H9 (cell line): ENCODE data around the gene CA12. TPM values are rescaled to one million over a fixed set of nuclear protein-coding genes. Genes with fewer than 3 reads are reported as not detected.

Experiments
- DNase-seq: peaks from one replicate; pipeline ENCODE4 v3.0.0-alpha.2; 2017
- H2AFZ ChIP-seq: one replicate; pipeline ENCODE4 v1.6.1; 2013; ENCODE audit warnings: mild to moderate bottlenecking, low read length, control low read depth, moderate library complexity
- H2AK5ac ChIP-seq: 2 replicates; pipeline ENCODE4 v1.6.1; 2013; ENCODE audit warnings: low read length, control low read depth, mixed read lengths; ENCODE audit not compliant: insufficient read length
- H2BK120ac ChIP-seq: one replicate; pipeline ENCODE4 v1.6.1; 2013; ENCODE audit warnings: low read depth, mild to moderate bottlenecking, low read length, control low read depth, inconsistent platforms; ENCODE audit not compliant: poor library complexity, severe bottlenecking
- H2BK12ac ChIP-seq: 2 replicates; pipeline ENCODE4 v1.6.1; 2013; ENCODE audit warnings: low read length, control low read depth, mixed read lengths, low read depth; ENCODE audit not compliant: insufficient read length
- H2BK15ac ChIP-seq: 2 replicates; pipeline ENCODE4 v1.6.1; 2013; ENCODE audit warnings: low read depth, low read length, control low read depth
- H2BK20ac ChIP-seq: one replicate; pipeline ENCODE4 v1.6.1; 2013; ENCODE audit warnings: low read depth, mild to moderate bottlenecking, low read length, control low read depth, inconsistent platforms; ENCODE audit not compliant: poor library complexity, severe bottlenecking
- H2BK5ac ChIP-seq: 2 replicates; pipeline ENCODE4 v1.6.1; 2013; ENCODE audit warnings: low read length, control low read depth, mixed read lengths; ENCODE audit not compliant: insufficient read length
- H3K14ac ChIP-seq: 2 replicates; pipeline ENCODE4 v1.6.1; 2013; ENCODE audit warnings: low read length, control low read depth; ENCODE audit not compliant: insufficient read depth
- H3K18ac ChIP-seq: 2 replicates; pipeline ENCODE4 v1.6.1; 2013; ENCODE audit warnings: low read depth, mild to moderate bottlenecking, mixed read lengths, low read length, control low read depth; ENCODE audit not compliant: insufficient read length
- H3K23ac ChIP-seq: 2 replicates; pipeline ENCODE4 v1.6.1; 2013; ENCODE audit warnings: low read length, control low read depth, mixed read lengths, low read depth; ENCODE audit not compliant: insufficient read length
- H3K23me2 ChIP-seq: 2 replicates; pipeline ENCODE4 v1.6.1; 2013; ENCODE audit warnings: low read depth, mild to moderate bottlenecking, mixed read lengths, low read length, control low read depth; ENCODE audit not compliant: insufficient read length, poor library complexity, severe bottlenecking
- H3K27ac ChIP-seq: 2 replicates; pipeline ENCODE4 v1.5.1; 2013; ENCODE audit warnings: low read length, control low read depth, mixed read lengths, low read depth; ENCODE audit not compliant: insufficient read length
- H3K27me3 ChIP-seq: 2 replicates; pipeline ENCODE4 v1.6.1; 2013; ENCODE audit warnings: low read length, control low read depth, inconsistent platforms; ENCODE audit not compliant: insufficient read depth
- H3K4ac ChIP-seq: 2 replicates; pipeline ENCODE4 v1.6.1; 2013; ENCODE audit warnings: low read depth, mild to moderate bottlenecking, control low read depth, inconsistent platforms, low read length, moderate library complexity
- H3K4me1 ChIP-seq: 2 replicates; pipeline ENCODE4 v1.6.1; 2013; ENCODE audit warnings: low read length, control low read depth, inconsistent platforms; ENCODE audit not compliant: insufficient read depth
- H3K4me2 ChIP-seq: 2 replicates; pipeline ENCODE4 v1.6.1; 2013; ENCODE audit warnings: low read length, control low read depth, mixed read lengths; ENCODE audit not compliant: insufficient read length, insufficient read depth
- H3K56ac ChIP-seq: 2 replicates; pipeline ENCODE4 v1.6.1; 2013; ENCODE audit warnings: low read depth, mild to moderate bottlenecking, mixed read lengths, low read length, control low read depth; ENCODE audit not compliant: insufficient read length
- H3K79me1 ChIP-seq: 2 replicates; pipeline ENCODE4 v1.6.1; 2013; ENCODE audit warnings: low read depth, mild to moderate bottlenecking, moderate library complexity, low read length, control low read depth, inconsistent platforms; ENCODE audit not compliant: insufficient read depth, poor library complexity, severe bottlenecking
- H3K79me2 ChIP-seq: 2 replicates; pipeline ENCODE4 v1.6.1; 2013; ENCODE audit warnings: low read length, control low read depth, inconsistent platforms; ENCODE audit not compliant: insufficient read depth
- H3K9ac ChIP-seq: 2 replicates; pipeline ENCODE4 v1.6.1; 2013; ENCODE audit warnings: low read length, control low read depth, mixed read lengths; ENCODE audit not compliant: insufficient read length; ENCODE audit errors: extremely low read depth
- H3K9me3 ChIP-seq: one replicate; pipeline ENCODE4 v1.6.1; 2013; ENCODE audit warnings: low read depth, low read length, inconsistent platforms; ENCODE audit not compliant: control insufficient read depth
- H3T11ph ChIP-seq: one replicate; pipeline ENCODE4 v1.6.1; 2013; ENCODE audit warnings: mild to moderate bottlenecking, low read length, control low read depth, inconsistent platforms
- H4K20me1 ChIP-seq: one replicate; pipeline ENCODE4 v1.6.1; 2013; ENCODE audit not compliant: control insufficient read depth, insufficient read length, insufficient read depth
- H4K5ac ChIP-seq: 2 replicates; pipeline ENCODE4 v1.6.1; 2013; ENCODE audit warnings: low read depth, mild to moderate bottlenecking, mixed read lengths, low read length, control low read depth; ENCODE audit not compliant: insufficient read length
- H4K8ac ChIP-seq: replicated peaks from 2 replicates; pipeline ENCODE4 v1.6.1; 2013; ENCODE audit warnings: low read length, control low read depth, mixed read lengths, low read depth; ENCODE audit not compliant: insufficient read length
- H4K91ac ChIP-seq: 2 replicates; pipeline ENCODE4 v1.6.1; 2013; ENCODE audit warnings: low read depth, mild to moderate bottlenecking, moderate library complexity, mixed read lengths, low read length, control low read depth; ENCODE audit not compliant: insufficient read length
- H3K27ac Mint-ChIP-seq, 3 experiments: 2 replicates in 2 of 3; 3 replicates in 1 of 3; pipeline ENCODE4 v1.8.0; 2020 to 2021; ENCODE audit warnings: mixed read lengths in 3 of 3, mild to moderate bottlenecking in 1 of 3, moderate library complexity in 1 of 3
- H3K27me3 Mint-ChIP-seq: 2 replicates; pipeline ENCODE4 v1.8.0; 2021; ENCODE audit warnings: low read depth, mild to moderate bottlenecking, moderate library complexity, mixed read lengths
- H3K36me3 Mint-ChIP-seq, 3 experiments: 2 replicates in 2 of 3; 3 replicates in 1 of 3; pipeline ENCODE4 v1.8.0; 2020 to 2021; ENCODE audit warnings: low read depth in 3 of 3, mixed read lengths in 3 of 3; ENCODE audit not compliant: insufficient read depth in 1 of 3
- H3K4me1 Mint-ChIP-seq, 2 experiments: 2 replicates each; pipeline ENCODE4 v1.8.0; 2020; ENCODE audit warnings: mixed read lengths in 2 of 2
- H3K4me3 Mint-ChIP-seq, 2 experiments: 2 replicates in 1 of 2; 3 replicates in 1 of 2; pipeline ENCODE4 v1.8.0; 2020 to 2021; ENCODE audit warnings: mild to moderate bottlenecking in 2 of 2, mixed read lengths in 2 of 2, moderate library complexity in 1 of 2
- H3K9me3 Mint-ChIP-seq, 2 experiments: 2 replicates in 1 of 2; 3 replicates in 1 of 2; pipeline ENCODE4 v1.8.0; 2020; ENCODE audit warnings: mild to moderate bottlenecking in 2 of 2, mixed read lengths in 2 of 2, moderate library complexity in 1 of 2
- total RNA-seq: library from RNA; stranded (reverse); gene quantifications from 2 replicates; pipeline ENCODE4 v1.2.1, GENCODE V29; 2021
- TF ChIP-seq, protein P1 (sequence below): fragments of 200-600 bp; sonication (generic); conservative IDR thresholded peaks from 3 replicates; pipeline ENCODE4 v1.8.0; 2021; ENCODE audit warnings: antibody characterized with exemption, mild to moderate bottlenecking

Gene CA12
- total RNA-seq, 1 experiment from 2014 or later, result 0.68 TPM

DNA sequence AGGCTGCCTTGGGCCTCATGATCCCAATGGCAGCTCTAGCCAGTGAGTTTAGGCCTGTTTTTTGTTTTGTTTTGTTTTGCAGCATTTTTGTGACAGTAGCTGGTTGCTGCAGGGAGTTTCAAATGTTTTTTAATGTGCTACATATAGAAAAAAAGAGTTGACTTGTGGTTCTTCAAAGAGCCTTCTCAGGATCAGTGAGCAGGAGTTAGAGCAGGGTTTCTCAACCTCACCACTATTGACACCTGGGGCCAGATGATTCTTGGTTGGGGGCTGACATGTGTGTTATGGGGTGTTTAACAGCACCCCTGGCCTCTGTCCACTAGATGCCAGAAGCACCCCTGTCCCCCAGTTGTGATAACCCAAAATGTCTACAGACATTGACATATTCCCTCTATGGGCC is 86.3 kb downstream of the CA12 start:
- H3K4me1 ChIP-seq, result no peaks in the 10 kb centered on the region
- no peak overlapping the region for H3T11ph ChIP-seq
- H3K14ac ChIP-seq, result no peak overlapping the region
- Mint-ChIP-seq H3K36me3 (peaks cover 0 to 13% (median 7%) of the 10 kb centered on the region in 3 experiments; a peak in 4 of 7 replicates), H3K4me3 (no peak overlapping the region), H3K27me3 (no peaks in the 10 kb centered on the region), H3K4me1 (peaks cover 4 to 8% of the 10 kb centered on the region in 2 experiments; a peak in 3 of 4 replicates), H3K27ac (no peak overlapping the region), H3K9me3 (no peaks in the 10 kb centered on the region)
- no peak overlapping the region for H4K8ac ChIP-seq
- no peak overlapping the region for H3K4ac ChIP-seq
- no peak overlapping the region for H2BK15ac ChIP-seq
- no peaks in the 10 kb centered on the region for H3K23me2 ChIP-seq
- no peaks in the 10 kb centered on the region for H3K79me1 ChIP-seq
- H2BK12ac ChIP-seq, result no peak overlapping the region
- H4K5ac ChIP-seq, result no peak overlapping the region
- no peak overlapping the region for H2AK5ac ChIP-seq
- no peak for DNase-seq
- H2BK5ac ChIP-seq, result no peak overlapping the region
- H3K79me2 ChIP-seq, result no peaks in the 10 kb centered on the region
- H4K91ac ChIP-seq, result no peak overlapping the region
- H2AFZ ChIP-seq, result no peak overlapping the region
- H3K27me3 ChIP-seq, result no peaks in the 10 kb centered on the region
- no peaks in the 10 kb centered on the region for H3K9me3 ChIP-seq
- no peak overlapping the region for H3K9ac ChIP-seq
- TF ChIP-seq, protein P1, sequence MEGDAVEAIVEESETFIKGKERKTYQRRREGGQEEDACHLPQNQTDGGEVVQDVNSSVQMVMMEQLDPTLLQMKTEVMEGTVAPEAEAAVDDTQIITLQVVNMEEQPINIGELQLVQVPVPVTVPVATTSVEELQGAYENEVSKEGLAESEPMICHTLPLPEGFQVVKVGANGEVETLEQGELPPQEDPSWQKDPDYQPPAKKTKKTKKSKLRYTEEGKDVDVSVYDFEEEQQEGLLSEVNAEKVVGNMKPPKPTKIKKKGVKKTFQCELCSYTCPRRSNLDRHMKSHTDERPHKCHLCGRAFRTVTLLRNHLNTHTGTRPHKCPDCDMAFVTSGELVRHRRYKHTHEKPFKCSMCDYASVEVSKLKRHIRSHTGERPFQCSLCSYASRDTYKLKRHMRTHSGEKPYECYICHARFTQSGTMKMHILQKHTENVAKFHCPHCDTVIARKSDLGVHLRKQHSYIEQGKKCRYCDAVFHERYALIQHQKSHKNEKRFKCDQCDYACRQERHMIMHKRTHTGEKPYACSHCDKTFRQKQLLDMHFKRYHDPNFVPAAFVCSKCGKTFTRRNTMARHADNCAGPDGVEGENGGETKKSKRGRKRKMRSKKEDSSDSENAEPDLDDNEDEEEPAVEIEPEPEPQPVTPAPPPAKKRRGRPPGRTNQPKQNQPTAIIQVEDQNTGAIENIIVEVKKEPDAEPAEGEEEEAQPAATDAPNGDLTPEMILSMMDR, result no peak
- H4K20me1 ChIP-seq, result no peaks in the 10 kb centered on the region
- H3K27ac ChIP-seq, result no peak overlapping the region
- H3K56ac ChIP-seq, result no peak overlapping the region
- H3K18ac ChIP-seq, result no peak overlapping the region
- no peak overlapping the region for H2BK20ac ChIP-seq
- H3K23ac ChIP-seq, result no peak overlapping the region
- H2BK120ac ChIP-seq, result no peak overlapping the region
- no peak overlapping the region for H3K4me2 ChIP-seq
